HG02798 (cell line): ENCODE results near the gene BMAL1.

Experiments
- ATAC-seq: cut with Tn5 transposase; IDR thresholded peaks from one replicate; pipeline ENCODE4 v1.9.1; 2021; ENCODE audit warnings: mild to moderate bottlenecking; ENCODE audit not compliant: unreplicated experiment, poor library complexity

The BMAL1 gene

DNA sequence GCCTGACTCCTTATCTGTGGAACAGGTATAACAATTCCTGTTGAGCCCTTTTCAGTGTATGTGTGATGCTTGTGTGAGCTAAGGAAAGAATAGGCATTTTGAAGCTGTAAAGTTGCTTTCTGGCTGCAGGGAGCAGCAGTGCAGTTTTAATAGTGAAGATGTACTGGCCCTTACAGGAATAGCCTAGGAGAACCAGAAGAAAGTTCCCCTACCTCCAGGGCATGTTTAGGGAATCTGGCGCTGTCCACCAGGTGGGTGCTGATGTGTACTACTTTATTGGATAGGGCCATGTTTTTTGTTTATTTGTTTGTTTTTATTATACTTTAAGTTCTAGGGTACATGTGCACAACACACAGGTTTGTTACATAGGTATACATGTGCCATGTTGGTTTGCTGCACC, 11.5 kb downstream of the BMAL1 start:
- peak; percentile 11 for ATAC-seq

DNA sequence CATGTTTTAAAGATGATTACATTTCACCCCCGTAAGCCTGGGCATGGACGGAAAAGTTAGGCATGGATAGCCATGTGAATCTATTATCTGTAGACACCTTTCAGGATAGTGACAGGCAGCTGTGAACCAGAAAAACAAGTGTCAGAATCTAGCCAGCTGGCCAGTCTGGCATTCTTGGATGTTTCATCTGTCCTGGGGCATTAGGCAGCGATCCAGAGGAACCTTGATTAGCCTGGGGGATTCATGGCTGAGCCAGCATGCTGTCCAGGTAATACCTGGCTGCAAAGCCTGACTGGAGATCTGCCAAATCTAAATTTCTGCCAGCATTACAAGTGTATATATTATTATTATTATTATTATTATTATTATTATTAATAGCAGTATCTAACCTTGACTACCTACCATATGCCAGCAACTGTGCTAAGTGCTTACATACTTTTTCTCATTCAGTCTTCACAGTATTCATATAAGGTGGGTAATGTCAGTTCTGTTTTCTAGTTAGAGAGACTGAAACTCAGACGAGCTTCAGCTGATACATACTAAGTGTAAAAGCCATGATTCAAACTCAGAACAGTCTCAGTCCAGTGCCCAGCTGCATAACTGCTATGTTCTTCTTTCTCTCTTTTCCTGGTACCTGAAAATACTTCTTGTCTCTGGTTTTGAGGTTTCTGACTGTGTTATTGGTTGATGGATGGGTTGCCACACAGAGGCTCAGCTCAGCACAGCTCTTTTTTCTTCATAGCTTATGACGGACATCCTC, 12.8 kb downstream of the BMAL1 start:
- ATAC-seq: no peak

DNA sequence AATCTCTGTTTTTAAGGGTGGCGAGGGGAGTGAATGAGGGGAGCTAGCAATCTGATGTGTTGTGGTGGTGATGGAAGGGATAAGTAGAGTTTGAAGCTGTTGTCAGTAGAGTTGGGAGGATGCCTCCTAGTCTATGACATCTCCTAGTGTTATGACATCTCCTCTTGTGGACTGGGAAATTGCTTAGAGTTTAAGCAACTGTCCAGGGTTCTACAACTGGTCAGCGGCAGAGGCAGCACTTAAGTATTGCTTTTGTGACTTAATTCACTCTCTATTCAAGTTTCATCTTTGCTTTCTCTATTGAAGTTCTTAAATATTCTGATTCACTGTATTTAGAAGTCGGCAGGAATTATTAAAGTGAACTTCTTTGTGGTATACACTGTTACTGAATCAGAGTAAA, 13.8 kb downstream of the BMAL1 start:
- no peak for ATAC-seq

DNA sequence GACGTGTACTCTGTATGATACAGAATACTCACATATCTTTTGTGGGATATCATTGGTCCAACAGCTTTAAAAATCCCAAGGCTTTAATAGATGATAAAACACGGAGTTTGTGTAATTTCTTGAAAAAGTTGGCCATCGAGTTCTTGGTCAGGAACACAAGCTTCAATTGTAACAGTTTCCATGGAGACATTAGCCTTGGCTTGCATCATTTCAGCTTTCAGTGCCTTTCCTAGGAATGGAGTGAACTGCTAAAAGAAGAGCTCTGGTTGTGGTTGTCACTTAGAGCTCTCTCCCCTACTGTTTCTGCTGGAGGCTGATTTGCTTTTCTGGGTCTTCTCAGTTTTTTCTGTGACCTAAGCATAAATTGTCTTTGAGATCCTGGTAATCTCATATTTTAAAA, 14.2 kb downstream of the BMAL1 start:
- ATAC-seq: no peak

DNA sequence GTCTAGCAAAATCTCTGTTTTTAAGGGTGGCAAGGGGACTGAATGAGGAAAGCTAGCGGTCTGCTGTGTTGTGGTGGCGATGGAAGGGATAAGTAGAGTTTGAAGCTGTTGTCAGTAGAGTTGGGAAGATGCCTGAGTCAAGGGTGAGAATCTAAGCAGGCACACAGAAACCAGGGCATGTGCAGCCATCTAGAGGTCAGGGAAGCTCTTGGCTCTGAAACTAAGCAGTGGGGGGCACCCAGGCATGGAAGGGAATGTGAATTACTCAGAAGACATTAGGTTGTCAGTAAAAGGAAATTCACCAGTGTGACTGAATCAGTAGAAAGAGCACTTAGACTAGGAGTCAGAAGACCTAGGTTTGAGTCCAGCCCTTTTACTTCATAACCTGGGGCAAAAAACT, 15.4 kb downstream of the BMAL1 start:
- no peak for ATAC-seq

DNA sequence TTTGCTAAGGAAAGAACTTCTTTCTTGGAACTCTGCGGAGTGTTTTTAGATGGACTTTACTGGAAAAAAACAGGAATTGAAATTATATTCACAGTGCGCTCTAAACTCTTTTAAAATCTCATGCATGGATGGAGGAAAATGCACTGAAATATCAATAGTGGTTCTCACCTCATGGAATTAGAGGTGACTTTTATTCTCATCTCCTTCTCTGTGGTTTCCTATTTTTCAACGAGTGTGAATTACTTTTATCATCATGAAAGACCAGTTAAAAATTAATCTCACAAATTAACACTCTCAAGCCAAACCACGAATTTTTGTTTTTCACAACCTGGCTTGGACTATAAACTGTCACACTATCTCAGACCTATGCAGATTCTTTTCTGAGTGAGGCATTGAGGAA, 16.6 kb downstream of the BMAL1 start:
- no peak for ATAC-seq

DNA sequence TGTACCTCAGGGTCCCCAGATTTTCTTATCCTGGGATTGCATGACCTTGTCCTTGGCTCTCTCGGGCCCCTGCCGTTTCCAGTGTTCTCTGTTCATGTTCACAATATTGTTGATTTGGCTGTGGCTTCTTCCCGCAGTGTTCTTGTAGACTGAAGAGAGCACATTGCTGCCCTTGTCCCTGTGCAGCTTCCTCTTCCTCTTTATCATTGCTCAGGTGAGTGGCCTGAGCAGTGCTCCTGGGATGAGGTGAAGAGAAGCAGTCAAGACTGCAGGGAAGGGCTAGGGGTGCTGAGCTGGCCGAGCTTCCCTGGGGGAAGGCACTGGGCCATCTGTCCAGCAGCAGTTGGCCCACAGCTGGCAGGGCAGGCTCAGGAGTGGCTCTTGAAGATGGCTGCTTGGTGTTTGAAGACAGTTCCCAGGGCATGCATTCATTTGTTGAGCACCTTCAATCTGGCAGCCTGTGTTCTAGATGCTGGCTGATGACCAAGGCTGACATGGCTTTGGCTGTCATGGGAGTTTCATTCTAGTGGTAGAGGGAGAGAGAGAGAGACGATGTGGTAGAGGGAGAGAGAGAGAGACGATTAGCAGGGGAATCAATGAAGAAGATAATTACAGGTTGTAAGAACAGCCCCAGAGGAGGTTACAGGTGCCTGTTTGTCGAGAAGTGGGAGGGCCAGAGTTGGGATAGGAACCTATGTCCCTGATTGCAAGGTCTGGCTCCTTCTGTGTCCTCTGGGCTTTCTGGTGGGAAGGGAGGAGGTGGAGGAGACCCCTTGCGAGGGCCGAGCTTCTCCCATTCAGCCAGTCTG, 17.4 kb downstream of the BMAL1 start:
- no peak for ATAC-seq

DNA sequence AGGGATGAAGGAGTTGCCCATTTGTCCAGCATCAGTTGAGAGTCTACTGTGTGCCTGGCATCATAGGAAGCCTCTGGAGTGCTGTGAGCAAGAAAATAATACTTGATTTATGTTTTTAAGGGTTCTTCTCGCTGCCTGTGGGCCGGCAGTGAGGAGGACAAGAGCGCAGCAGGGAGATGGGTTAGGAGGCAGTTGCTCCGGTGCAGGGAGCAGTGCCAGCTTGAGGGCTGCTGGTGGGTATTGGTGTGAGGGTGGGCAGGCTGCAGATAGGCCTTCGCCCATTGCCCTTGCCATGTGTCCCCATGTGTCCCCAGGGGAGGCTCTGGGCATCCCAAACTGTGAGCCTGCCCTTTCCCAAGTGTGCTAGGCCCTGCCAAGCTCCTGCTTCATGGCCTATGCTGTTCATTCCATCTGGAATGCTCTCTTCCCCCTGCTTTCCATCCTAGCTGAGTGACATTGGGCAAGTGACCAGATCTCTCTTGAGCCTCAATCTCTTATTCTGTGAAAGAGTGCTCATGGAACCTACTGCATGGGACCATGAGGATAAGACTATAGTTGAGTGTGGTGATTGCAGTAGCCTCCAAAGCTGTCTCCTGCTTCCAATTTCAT, 19.8 kb downstream of the BMAL1 start:
- ATAC-seq: no peak

DNA sequence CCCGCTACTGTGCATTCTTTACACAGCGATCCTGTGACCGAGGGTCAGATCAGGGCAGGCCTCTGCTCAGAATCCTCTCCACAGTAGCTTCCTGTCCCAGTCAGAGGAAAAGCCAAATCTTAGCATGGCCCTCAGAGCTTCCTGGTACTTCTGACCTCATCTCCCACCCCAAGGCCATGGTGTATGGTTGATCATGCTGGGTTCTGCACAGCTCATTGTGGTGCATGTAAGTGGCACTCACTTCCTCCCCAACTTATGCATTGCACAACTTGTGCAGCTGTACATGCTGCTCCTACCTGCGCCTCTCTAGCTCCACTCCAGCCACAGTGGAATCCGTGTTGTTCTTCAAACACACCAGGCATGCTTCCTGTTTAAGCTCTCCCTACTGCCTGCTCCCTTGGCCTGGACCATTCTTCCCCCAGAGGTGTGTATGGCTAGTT, 20.3 kb downstream of the BMAL1 start:
- no peak for ATAC-seq

DNA sequence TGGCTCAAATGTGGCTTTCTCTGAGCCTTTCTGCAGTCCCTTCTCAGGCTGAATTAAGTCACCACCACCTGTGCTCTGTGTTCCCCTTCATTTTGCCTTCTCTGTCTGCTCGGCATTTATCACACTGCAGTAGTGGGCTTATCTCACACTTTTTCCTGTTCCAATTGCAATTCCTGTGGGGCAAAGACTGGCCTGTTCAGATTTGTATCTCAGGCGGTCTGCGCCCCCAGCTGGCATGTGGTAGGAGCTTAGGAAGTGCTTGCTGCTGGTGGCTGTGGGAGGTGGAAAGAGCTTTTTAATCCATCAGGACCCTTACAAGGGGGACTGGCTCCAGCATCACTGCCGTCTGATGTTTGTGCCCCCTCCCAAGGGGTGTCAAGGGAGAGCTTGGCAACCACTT, 21.2 kb downstream of the BMAL1 start:
- no peak for ATAC-seq

DNA sequence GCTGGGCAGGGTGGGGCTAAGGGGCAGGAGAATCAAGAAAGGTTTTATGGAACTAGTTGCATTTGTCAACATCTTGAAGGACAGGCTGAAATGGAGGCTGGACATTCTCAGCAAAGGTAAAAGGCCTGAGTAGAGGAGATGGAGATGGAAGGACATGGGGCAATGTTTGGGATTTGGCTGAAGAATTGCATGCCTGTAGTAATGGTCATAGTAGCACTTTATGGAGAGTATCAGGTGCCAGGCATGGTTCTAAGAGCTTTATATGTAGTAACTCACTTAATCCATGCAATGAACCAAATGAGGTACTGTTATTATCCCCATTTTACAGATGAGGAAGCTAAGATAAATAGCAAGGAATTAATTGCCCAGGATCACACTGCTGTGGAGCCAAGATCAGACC, 23.9 kb downstream of the BMAL1 start:
- ATAC-seq: no peak

DNA sequence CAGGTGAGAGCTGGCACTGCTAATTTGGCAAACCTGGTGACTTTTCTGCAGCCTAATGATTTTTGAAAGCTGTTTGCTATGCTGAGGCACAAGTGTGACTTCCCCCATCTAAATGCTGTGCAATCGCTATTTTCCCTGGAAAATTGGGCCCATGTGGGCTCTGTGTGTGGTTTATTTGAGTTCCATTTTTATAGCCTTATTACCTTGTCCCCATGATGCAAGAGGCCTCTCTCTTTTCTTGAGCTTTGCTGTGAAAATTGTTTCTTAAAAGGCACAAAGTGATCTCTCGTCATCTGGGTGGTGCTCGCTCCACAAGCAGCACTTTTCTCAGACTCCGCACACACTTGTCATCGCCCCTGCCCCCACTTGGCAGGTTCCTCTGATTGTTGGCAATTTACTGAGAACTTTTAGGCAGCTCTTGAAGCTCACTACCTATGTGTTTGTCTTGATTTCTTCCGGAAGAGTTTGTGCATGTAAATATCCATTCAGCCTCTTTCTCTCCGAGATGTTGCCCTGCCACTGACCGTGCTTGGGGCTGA, 24.9 kb downstream of the BMAL1 start:
- no peak for ATAC-seq

DNA sequence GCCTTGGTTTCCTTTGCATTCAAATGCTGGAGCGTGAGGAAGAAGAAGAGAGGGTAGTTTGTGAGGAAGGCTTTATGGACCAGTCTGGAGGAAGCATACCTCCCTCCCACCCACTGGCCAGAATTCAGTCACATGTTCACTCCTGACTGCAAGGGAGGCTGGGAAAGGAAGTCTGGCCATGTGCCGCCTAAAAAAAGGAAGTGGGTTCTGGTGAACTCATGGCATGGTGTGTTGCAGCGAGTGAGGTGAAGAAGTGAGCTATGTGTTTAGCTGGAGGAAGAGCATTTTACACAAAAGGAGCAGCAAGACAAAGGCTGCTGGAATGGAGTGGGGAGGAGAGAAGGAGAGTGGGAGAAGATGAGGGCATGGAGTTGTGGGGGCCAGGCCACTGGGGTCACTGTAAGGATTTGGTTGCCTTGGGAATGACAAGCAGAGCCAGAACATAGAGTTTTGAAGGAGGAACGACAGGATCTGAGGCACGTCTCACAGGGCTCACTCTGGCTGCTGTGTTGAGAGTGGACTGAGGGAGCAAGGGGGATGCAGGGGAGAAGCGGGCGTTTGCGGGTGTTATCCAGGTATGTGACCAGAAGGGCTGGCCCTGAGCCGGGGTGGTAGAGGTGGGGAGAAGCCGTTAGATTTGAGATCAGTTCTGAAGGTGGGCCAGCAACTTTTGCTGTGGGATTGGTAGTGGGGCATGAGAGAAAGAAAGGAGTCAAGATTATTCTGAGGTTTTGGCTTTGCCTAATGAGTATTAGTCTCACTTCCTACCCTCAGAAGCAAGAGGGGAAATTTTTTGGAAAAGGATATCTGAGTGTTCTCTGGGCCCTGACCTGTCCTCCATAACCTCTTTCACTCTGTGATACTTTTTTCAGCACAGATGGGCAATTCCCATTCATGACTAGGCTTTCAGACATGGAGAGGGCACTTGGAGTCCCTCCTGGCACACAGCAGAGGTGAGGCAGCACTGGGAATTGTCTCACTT, 26.4 kb downstream of the BMAL1 start:
- ATAC-seq: no peak

DNA sequence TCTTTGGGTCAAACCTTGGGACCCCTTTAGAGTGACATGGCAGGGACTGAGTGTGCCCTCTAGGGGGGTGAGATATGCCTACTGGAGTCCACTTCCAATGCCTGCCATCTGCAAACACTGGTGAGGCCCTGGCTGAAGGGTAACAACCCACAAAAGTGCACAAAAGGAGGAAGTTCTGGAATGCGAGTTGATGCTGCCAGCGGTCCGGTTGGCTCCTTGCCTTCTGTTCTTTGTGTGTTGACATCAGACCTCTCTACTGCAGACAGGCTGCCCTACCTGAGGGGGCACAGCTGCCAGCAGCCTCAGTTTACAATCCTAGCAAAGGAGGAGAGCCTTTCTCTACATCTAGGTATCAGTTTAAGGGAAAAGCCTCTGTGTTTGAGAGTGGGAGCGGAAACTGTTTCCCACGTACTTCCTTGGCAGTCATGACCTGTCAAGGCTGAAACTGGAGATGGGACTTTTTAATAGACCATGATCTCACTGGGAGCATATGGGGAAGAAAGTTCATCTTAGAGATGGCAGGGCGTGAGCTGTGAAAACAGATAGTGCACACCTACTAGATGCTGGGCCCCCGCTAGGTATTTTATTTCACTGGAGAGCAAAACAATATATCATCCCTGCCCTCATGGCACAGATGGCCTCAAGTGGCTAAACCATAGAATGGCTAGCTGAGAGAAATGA, 27.2 kb downstream of the BMAL1 start:
- ATAC-seq: no peak

DNA sequence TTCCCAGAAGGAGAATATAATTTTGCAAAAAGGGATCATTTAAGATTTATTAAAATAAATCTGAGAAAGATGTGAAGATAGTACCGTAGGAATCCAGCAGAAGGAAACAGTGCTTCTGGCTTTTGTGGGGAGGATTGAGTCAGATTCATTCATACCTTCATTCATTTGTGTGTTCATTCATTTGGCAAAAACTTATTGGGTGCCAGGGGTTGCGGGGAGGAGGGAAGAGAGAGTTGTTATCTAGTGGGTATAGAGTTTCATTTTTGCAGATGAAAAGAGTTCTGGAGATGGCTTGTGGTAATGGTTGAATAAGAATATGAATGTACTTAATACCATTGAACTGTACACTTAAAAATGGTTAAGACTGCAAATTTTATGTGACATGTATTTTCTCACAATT, 31.1 kb downstream of the BMAL1 start:
- no peak for ATAC-seq

DNA sequence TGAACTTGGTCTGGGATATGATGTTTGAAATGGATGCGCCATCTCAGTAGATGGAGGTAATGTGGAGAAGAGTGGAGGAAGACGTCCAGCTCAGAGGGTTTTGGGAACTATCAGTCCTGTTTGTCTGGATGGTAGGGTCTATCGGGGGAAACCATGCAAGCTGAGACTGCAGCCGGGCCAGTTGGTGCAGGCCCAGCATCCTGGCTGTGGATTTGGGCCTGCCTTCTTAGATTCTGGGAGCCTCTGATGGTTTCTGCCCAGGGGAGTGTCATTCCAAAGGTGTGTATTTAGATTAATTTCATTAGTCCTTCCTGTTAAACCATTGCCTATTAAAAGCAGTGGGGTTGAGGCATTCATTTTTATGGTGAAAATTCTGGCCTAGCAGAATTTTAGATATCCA, 31.6 kb downstream of the BMAL1 start:
- no peak for ATAC-seq

DNA sequence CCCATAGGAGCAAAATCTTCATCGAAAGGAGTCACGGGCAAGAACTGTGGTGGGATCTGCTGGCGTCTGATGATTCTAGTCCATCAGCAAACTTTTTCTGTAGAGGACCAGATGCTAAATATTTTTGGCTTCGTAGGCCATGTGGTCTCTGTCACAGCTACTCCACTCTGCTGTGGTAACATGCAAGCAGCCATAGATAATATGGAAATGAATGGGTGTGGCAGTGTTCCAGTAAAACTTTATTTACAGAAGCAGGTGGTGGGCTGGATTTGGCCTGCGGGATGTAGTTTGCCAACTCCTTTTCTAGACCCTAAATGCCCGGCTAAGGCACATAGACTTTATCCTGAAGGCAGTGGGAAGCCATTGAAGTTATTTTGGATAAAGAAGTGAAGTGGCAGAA, 32.9 kb downstream of the BMAL1 start:
- no peak for ATAC-seq

DNA sequence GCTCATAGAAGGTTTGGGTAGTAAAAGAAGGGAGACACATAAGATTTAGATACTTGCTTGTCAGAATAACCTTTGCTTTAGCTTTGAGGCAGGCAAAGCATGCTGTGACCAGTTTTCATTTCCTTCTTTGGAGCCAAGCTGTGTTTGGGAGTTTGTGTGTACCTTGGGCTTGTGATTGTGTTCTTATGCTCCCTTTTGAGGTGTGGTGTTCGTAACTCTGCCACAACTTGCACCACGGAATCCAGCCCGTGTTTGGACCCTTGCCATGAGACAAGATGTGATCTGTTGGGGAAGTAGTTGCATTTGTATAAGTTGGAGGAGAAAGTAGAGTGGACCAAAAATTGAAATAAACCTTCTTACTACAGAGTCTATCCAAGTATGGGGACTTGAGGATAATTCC, 34.0 kb downstream of the BMAL1 start:
- no peak for ATAC-seq

DNA sequence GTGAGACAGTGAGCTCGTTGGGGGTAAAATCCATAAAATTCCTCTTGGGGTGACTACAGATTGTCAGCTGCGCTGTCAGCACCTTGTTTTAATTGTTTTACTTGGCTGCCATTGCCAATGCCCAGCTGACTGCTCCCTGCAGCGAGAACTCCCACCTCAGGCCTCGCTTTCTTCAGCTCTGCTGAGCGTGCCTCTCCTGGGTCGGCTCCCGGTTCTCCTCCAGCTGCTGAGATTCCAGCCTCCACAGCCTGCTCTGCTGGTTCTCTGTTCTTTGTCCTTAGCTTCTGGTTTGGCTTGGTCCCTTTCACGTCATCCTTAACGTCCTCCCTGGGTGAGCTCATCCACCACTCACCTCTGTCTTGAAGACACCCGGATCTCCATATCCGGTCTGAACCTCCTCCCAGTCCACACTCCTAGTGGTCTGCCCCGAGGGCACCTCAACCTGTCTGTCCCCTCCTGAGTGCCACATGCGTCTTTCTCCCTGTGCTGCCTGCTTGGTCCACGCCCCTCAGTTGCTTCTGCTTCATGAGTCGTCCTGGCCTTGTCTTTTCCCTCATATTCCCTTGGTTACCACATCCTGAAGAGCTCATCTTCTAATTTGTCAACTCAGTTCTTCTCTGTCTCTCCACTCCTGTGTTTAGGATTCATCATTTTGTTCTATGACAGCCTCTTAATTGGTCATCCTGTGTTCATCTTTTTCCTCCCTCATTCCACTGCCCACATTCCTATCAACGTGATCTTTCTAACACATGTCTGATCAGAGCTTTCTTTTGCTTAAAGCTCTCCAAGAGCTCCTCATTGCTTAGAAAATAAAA, 35.6 kb downstream of the BMAL1 start:
- no peak for ATAC-seq
